Osteoblast (primary cell): ENCODE measurements around the gene EXOC4. TPM values are rescaled to one million over a fixed set of nuclear protein-coding genes. Genes with fewer than 3 reads are reported as not detected.
A peak's percentile ranks its signal among the peaks of the same experiment; 100 is the strongest.

ENCODE experiments used
- DNase-seq: peaks from one replicate; pipeline ENCODE4 v3.0.0; 2011; ENCODE audit warnings: low spot score, mixed read lengths; ENCODE audit not compliant: insufficient read length; ENCODE audit errors: missing footprints
- H2AFZ ChIP-seq: 2 replicates; pipeline ENCODE4 v1.6.0; 2011; ENCODE audit warnings: mild to moderate bottlenecking, low read length
- H3K27ac ChIP-seq: 2 replicates; pipeline ENCODE4 v1.5.1; 2011; ENCODE audit warnings: mild to moderate bottlenecking, low read depth, low read length, moderate library complexity
- H3K27me3 ChIP-seq: 2 replicates; pipeline ENCODE4 v1.6.0; 2012; ENCODE audit warnings: mild to moderate bottlenecking, control low read depth, inconsistent platforms, low read length, moderate library complexity; ENCODE audit not compliant: insufficient read depth
- H3K36me3 ChIP-seq: 2 replicates; pipeline ENCODE4 v1.5.1; 2011; ENCODE audit warnings: mild to moderate bottlenecking, low read length, control low read depth, moderate library complexity; ENCODE audit not compliant: insufficient read depth
- H3K4me1 ChIP-seq: 2 replicates; pipeline ENCODE4 v1.5.1; 2011; ENCODE audit warnings: mild to moderate bottlenecking, low read length, control low read depth, moderate library complexity; ENCODE audit not compliant: insufficient read depth
- H3K4me2 ChIP-seq: 2 replicates; pipeline ENCODE4 v1.6.0; 2011; ENCODE audit warnings: mild to moderate bottlenecking, low read length; ENCODE audit not compliant: insufficient read depth
- H3K4me3 ChIP-seq: fragments of 200-600 bp; sonication (generic); 3 replicates; pipeline ENCODE4 v1.5.1; 2012; ENCODE audit warnings: mild to moderate bottlenecking, low read length, inconsistent platforms; ENCODE audit not compliant: insufficient read depth
- H3K79me2 ChIP-seq: 2 replicates; pipeline ENCODE4 v1.6.0; 2012; ENCODE audit warnings: mild to moderate bottlenecking, low read length, control low read depth, inconsistent platforms; ENCODE audit not compliant: insufficient read depth
- H3K9me3 ChIP-seq: 2 replicates; pipeline ENCODE4 v1.5.1; 2011; ENCODE audit warnings: low read depth, low read length, control low read depth
- H4K20me1 ChIP-seq: 2 replicates; pipeline ENCODE4 v1.6.0; 2012; ENCODE audit warnings: mild to moderate bottlenecking, low read length, control low read depth; ENCODE audit not compliant: insufficient read depth
- total RNA-seq: library from RNA; depleted of rRNA; stranded (reverse); fragments of >200 nt; gene quantifications from 2 replicates; pipeline ENCODE4 v1.2.3, GENCODE V29; 2012
- TF ChIP-seq, protein P1 (sequence below): IDR thresholded peaks from 2 replicates; pipeline ENCODE4 v1.5.1; 2011; ENCODE audit warnings: mild to moderate bottlenecking, low read depth, low read length, moderate library complexity; ENCODE audit errors: extremely low read depth

EXOC4 gene
- total RNA-seq, 1 donor: 134 TPM

DNA sequence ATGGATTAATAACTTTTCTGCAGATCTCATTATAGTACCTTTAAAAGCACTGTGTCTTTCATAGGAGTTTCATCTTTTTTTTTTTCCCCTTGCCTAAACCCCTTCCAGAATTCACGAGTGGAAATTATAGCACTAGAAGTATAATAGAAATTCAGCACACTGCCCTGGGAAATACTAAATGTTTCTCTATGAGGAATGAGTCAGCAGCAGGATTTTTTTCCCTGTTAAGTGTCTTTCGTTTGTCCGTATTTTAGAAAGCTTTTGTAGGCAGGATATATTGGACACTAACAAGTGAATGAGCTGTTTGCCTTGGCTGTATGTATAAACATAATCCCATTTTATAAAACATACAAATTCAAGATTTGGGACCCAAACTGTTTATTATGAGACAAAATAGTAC is 105.8 kb downstream of the EXOC4 start:
- DNase-seq: peak; percentile 70
- peaks cover 2% of the 10 kb centered on the region for H3K79me2 ChIP-seq
- no peak overlapping the region for H3K4me3 ChIP-seq
- H3K4me2 ChIP-seq: peak overlapping the region; percentile 42
- no peaks in the 10 kb centered on the region for H3K9me3 ChIP-seq
- H2AFZ ChIP-seq: no peak overlapping the region
- H3K27me3 ChIP-seq: no peaks in the 10 kb centered on the region
- H3K27ac ChIP-seq: peak overlapping the region; percentile 9
- TF ChIP-seq, protein P1, sequence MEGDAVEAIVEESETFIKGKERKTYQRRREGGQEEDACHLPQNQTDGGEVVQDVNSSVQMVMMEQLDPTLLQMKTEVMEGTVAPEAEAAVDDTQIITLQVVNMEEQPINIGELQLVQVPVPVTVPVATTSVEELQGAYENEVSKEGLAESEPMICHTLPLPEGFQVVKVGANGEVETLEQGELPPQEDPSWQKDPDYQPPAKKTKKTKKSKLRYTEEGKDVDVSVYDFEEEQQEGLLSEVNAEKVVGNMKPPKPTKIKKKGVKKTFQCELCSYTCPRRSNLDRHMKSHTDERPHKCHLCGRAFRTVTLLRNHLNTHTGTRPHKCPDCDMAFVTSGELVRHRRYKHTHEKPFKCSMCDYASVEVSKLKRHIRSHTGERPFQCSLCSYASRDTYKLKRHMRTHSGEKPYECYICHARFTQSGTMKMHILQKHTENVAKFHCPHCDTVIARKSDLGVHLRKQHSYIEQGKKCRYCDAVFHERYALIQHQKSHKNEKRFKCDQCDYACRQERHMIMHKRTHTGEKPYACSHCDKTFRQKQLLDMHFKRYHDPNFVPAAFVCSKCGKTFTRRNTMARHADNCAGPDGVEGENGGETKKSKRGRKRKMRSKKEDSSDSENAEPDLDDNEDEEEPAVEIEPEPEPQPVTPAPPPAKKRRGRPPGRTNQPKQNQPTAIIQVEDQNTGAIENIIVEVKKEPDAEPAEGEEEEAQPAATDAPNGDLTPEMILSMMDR: no peak
- peaks cover 23% of the 10 kb centered on the region for H3K4me1 ChIP-seq
- H3K36me3 ChIP-seq: no peaks in the 10 kb centered on the region
- no peaks in the 10 kb centered on the region for H4K20me1 ChIP-seq

GRCh38 chr7:133359449-133359848 is 106.6 kb downstream of the EXOC4 start:
- Histone ChIP-seq H3K4me3 (no peak overlapping the region), H3K9me3 (no peaks in the 10 kb centered on the region), H3K4me1 (peaks cover 20% of the 10 kb centered on the region), H2AFZ (no peak overlapping the region), H3K79me2 (peaks cover under 1% of the 10 kb centered on the region), H3K36me3 (no peaks in the 10 kb centered on the region), H4K20me1 (no peaks in the 10 kb centered on the region), H3K27ac (no peak overlapping the region), H3K4me2 (no peak overlapping the region), H3K27me3 (no peaks in the 10 kb centered on the region)
- TF ChIP-seq, protein P1: no peak
- no peak for DNase-seq

DNA sequence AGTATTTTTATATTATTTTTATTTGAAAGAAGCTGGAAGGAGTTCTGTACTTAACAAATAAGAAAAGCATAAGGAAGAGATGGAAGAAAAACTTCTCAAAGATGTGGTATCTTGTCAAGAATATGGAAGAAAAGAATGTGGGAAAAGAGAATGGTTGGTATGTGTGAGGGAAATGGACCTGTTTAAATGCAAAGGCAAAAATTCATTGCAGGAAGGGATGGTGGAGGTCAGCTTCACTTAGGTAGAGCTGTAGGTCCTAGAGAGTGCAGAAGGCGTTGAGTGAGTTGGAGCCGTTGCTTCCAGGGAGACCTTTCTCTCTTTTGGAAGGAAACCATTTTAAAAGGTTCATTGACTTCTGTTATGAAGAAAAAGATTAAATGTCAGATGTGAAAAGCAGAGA is 107.3 kb downstream of the EXOC4 start:
- no peak overlapping the region for H3K27ac ChIP-seq
- H3K27me3 ChIP-seq: no peaks in the 10 kb centered on the region
- H3K4me3 ChIP-seq: no peak overlapping the region
- H2AFZ ChIP-seq: no peak overlapping the region
- no peaks in the 10 kb centered on the region for H3K36me3 ChIP-seq
- no peaks in the 10 kb centered on the region for H3K9me3 ChIP-seq
- peaks cover 20% of the 10 kb centered on the region for H3K4me1 ChIP-seq
- TF ChIP-seq, protein P1: no peak
- H3K4me2 ChIP-seq: no peak overlapping the region
- no peaks in the 10 kb centered on the region for H3K79me2 ChIP-seq
- no peaks in the 10 kb centered on the region for H4K20me1 ChIP-seq
- no peak for DNase-seq

DNA sequence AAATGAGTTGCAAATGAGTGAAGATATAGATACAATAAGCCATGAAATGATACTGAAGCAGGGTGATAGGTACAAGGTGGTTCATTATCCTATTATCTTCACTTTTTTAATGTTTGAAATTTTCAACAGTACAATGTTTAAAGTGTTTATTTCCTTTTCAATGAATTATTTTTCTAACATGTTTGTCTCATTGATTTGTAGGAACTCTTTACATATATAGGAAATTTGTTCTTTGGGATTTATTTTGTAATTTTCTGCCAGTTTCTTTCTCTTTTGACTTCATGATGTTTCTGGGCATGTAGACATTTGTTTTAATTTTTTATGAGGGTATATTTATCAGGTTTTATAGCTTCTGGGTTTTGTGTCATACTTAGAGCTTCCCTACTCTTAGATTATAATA is 108.9 kb downstream of the EXOC4 start:
- H3K36me3 ChIP-seq: no peaks in the 10 kb centered on the region
- H3K9me3 ChIP-seq: no peaks in the 10 kb centered on the region
- H4K20me1 ChIP-seq: no peaks in the 10 kb centered on the region
- H3K27me3 ChIP-seq: no peaks in the 10 kb centered on the region
- H3K27ac ChIP-seq: no peak overlapping the region
- no peak overlapping the region for H3K4me2 ChIP-seq
- H3K79me2 ChIP-seq: peaks cover 2% of the 10 kb centered on the region
- H2AFZ ChIP-seq: no peak overlapping the region
- H3K4me3 ChIP-seq: no peak overlapping the region
- TF ChIP-seq, protein P1: no peak
- no peak for DNase-seq
- peaks cover 28% of the 10 kb centered on the region for H3K4me1 ChIP-seq
